HG02798 (cell line): Measurements from ENCODE around the gene DRAM2.

Source experiments
- ATAC-seq: cut with Tn5 transposase; IDR thresholded peaks from one replicate; pipeline ENCODE4 v1.9.1; 2021; ENCODE audit warnings: mild to moderate bottlenecking; ENCODE audit not compliant: unreplicated experiment, poor library complexity

Gene DRAM2

DNA sequence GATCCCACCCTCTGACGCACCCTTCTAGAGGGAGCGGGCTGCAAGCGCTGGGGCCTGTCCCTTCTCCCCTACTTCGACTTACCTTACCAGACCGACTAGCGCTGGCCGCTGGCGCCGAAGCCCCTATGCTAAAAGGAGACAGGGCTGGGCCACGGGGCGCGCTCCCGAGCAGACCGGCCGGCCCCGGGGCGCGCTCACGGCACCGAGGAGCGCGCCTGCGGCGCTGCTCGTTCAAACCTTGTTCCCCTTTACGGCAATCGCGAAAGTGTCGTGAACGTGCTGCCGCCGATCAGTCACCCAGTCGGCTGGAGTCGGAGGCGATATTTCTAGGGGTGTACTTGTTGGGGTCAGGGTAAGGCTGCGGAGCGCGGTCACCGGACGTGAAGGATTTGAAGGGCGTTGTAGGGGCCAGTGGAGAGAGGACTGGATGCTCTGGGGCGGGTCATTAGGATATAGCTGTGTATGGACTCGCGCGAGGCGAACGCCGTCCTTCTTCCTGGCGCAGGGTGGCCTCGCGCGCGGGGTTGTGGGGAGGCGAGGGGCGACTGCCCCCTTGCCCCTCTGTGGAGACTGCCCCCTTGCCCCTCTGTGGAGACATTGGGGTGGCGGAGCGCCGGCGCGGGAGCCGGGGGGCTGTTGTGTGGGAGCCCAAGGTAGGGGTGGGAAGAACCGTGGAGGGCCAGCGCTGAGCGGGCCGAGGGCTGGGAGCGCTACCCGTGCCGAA is at the start of gene DRAM2, which contains the start of gene CEPT1:
DRAM2 (minus strand) TSS at position 138 of the 724 bp plus-strand sequence. CDS start 8,539 bp downstream, outside the sequence.
CEPT1 (plus strand) TSS at position 268 of the 724 bp plus-strand sequence. CDS start 7,492 bp downstream, outside the sequence.
- peak; percentile 79 for ATAC-seq

DNA sequence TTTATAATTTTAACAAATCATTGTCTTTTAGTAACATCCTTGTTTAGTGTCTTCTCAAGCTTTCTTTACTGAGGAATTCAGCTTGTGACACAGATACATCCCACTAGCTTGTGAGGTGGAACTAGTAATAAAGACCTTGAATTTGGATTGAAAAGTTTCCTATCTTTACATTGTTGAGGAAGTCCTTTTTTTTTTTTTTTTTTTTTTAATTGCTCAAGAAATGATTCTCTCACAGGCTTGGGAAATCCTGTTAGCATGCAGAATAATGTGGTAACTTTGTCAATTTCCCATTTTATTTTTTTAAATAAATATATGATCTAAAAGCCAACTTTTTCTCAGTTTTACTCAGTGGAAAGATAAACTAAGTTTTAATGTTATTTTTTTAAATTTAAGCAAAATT is 44.8 kb upstream of the DRAM2 start:
- no peak for ATAC-seq

DNA sequence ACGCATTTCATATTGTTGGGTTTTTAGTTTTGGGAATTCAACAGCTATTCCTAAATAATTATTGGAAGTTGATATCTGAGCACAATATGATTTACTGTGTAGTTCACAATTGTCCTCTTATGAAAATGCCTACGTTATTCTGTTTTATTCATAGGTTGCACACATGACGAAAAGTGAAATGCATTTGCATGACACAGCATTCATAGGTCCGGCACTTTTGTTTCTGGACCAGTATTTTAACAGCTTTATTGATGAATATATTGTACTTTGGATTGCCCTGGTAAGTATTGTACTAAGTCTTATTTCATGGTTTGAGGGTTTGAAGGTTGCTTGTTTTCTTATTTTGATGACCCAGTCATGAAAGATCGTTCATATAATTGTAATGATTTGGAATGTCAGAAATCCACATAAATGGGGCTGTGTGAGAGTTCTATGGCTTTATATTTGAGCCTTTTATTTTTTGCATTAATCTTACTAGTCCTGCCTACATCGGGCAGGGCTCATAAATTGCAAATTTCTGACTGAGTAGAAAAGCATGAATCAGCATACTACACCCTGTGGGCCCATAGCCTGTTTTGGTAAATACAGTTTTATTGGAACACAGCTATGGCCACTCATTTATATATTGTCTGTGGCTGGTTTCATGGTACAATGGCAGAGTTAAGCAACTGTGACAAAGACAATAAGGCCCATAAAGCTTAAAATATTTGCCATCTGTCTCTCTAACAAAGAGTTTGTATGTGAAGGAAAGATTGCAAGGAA is 43.6 kb upstream of the DRAM2 start:
- ATAC-seq, result no peak

DNA sequence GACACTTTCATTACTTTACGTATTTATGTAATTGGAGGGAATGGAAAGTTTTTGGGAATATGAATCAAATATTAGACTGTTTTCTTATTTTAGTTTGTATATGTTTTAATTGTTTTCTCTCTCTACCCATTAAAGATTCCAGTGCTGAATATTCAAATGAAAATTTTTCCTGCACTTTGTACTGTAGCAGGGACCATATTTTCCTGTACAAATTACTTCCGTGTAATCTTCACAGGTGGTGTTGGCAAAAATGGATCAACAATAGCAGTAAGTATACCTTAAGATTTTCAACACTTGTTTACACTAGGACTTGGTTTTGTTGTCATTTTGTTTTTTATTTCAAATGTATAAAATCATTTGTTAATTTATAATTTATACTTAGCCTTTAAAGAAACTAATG is 42.2 kb upstream of the DRAM2 start:
- ATAC-seq, result no peak

DNA sequence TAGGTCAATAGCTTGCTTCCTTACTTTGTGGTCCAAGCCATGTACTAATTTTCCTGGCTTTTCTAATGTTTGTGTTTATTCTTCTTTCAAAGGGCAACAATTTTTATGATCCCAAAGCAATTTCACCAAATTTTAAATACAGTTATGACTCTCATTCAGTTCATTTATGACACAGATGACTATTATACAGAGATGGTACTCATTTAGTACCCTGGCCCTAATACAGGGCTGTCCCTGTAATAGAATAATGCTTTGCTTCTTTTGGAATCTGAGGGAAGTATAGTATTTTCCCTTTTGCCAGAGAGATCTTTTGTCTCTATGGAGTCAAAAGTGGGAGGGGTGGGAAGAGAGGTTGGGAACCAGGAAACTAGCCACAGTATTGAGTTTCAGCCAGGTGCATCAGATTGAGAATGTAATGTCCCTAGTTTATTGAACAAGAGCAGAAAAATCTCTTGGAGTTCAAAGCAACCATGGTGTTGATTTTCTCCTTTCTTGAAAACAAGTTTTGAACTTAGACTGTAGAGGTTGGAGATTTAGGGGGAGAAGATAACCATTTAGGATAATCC is 40.2 kb upstream of the DRAM2 start:
- ATAC-seq, result no peak

DNA sequence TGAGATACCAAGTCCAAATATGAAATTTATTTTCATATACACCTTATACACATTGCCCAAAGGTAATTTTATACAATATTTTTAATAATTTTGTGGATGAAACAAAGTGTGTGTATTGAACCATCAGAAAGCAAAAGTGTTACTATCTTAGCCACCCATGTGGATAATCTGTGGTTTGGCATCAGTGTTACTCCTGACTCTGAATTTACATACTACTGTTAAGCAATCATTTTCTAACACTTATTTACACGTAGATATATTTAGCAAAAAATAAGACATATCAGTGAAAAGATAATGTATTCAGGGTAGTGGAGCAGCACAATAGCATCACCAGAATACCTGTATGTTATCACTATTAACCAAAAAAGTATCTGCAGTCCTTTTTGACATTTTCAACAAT is 36.8 kb upstream of the DRAM2 start:
- no peak for ATAC-seq

DNA sequence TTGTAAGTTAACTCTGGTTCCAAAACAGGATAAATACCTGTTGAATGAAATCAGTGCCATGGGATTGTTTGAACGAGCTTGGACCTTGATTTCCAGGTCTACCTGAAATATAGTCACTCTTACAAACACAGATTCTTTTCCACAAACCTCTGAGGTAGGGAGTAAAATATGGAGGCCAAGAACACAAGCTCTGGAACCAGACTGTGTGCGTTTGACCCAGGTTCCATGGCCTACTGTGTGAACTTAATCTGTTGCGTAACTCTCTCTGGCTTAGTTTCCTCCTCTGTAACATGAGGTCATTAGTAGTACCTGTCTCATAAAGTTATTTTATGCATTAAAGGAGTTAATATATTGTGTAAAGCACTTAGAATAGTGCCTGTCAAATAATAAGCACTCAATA is 35.5 kb upstream of the DRAM2 start:
- ATAC-seq, result no peak

DNA sequence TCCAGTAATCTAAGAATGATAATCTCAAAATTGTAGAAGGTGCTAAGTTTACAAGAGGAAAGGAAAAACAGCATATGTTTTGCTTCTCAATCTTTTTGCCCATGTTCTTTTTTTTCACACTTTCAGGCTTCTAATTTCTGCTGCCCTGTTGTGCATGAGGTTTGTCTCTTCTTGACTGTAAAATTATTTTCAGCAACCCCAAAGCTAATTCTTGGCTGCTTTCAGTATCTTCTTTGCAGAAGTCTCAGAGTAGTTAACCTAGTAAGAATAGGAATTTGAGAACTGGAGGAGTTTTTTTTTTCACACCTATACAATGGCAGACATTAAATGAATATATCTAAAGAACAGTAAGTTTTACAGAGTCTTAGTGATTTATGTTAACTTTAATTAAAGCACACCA is 34.2 kb upstream of the DRAM2 start:
- peak; percentile 64 for ATAC-seq

DNA sequence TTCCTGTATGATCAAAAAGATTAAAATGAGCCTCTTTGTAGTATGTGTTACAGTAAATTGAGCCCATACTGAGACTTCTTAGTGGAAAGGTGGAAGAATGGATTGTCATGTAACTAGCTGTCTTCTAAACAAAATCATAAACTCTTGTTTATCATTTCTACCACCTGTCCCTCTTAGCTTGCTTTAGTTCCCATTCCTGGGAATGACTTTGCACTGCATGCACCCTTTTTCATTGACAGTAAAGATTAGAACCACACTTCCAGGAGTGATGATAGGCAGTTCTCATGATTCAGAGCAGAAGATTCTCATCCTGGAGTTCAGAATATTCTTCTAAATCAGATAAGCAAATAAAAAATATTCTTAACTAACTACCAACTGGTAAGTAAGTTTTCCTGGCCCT is 32.6 kb upstream of the DRAM2 start:
- ATAC-seq, result no peak

DNA sequence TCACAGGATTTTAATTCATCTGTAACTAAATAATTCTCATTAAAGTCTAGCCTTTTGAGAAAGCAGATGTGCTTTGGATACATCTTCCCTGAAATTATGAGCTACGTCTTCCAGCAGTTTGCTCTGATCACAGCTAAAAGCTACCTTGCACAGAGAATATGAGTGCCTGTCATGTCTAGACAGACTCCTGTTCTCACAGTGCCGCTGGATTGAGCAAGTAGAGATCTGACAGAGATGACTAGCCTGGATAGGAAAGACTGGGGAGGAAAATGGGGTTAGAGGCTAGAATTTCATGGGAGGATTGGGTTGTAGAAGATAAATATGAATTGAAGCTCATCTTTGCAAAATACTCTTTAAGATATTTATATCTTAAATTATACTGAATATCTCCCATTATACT is 24.3 kb upstream of the DRAM2 start:
- ATAC-seq, result no peak

DNA sequence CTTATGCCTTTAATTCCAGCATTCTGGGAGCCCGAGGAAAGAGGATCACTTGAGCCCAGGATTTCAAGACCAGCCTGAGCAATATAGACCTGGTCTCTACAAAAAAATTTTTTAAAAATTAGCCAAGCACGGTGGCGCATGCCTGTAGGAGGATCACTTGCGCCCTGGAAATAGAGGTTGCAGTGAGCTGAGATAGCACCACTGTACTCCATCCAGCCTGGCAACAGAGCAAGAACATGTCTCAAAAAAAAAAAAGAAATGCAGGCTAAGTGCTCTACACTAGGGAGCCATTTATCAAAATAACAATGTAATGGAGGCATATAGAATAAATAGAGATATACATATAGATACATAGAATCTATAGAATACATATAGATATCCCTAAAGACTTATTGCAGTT is 23.5 kb upstream of the DRAM2 start:
- ATAC-seq, result no peak

DNA sequence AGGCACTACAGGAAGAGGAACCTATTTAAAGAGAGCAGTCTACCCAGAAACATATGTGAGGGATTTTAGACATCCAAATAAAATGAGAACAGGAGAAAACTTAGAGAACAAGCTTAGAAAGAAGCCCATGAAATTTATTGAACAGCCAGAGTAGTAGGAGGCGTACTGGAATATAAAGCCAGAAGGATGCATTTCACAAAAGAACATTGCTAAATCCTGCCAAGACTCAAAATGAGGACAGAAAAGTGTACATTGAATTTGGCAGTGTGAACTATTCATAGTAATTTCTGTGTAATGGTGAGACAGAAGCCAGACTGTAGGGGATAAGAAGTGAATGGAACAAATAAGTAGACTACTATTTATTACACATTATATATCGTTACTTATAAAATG is 22.6 kb upstream of the DRAM2 start:
- ATAC-seq, result no peak

DNA sequence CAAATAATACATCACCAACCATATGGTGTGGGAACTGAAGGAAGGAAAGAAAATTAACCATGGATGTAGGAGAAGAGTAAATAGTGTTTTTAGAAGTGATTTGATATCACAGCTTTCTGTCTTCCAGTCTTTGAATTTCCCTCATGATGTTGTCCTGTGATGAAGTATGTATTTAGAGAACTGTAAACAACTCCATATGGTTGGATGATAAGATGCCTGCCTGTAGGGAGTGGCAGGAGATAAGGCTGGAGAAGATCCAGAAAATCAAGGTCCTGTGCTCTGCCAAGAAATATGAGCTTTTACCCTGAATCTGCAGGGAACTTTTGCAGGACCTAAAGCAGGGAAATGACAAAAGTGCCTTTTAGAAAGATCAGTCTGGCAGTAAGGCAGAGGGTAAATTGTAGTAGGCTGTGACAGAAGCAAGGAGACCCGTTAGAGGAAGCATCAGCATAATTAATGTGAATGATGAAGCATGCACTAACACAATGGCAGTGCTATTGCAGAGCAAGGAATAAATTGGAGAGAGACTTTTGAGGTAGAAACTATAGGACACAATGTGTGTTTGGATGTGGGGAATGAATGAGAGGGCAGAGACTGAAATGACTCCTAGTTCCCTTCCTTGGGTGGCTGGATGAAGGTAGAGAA is 22.1 kb upstream of the DRAM2 start:
- no peak for ATAC-seq

DNA sequence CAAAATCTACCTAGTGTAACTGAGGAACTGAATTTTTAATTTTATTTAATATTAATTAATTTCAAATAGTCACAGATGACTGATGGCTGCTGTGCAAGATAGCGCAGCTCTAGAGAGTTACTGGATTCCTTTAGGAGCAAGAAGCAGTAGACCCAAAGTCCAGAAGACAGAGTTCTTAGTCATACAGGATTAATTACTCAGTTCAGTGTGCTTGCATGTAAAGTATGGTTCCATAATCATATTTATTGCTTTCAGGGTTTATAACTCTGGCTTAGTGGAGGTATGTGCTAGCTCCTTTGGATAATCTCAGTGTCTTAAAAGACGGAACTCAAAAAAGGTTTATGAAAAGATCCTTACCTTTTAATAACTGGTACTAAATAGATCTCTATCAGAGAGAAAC is 17.5 kb upstream of the DRAM2 start:
- ATAC-seq, result no peak

DNA sequence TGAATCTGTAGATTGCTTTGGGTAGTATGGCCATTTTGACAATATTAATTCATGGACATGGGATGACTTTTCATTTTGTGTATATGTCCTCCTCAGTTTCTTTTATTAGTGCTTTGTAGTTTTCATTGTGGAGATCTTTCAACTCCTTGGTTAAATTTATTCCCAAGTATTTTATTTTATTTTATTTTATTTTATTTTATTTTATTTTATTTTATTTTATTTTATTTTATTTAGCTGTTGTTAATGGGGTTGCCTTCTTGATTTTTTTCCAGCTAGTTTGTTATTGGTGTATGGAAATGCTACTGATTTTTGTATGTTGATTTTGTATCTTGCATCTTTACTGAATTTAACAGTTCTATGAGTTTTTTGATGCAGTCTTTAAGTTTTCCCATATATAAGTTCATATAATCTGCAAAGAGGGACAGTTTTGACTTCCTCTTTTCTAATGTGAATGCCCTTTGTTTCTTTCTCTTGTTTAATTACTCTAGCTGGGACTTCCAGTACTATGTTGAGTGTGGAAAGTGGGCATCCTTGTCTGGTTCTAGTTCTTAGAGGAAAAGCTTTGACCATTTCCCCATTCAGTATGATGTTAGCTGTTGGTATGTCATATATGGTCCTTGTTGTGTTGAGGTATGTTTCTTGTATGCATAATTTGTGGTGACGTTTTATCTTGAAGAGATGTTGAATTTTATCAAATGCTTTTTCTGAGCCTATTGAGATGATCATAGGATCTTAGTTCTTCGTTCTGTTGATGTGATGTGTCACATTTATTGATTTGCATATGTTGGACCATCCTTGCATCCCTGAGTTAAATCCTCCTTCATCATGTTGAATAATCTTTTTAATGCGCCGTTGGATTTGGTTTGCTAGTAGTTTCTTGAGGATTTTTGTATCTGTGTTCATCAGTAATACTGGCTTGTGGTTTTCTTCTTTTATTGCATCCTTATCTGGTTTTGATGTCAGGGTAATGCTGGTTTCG is 14.4 kb upstream of the DRAM2 start:
- ATAC-seq, result no peak

DNA sequence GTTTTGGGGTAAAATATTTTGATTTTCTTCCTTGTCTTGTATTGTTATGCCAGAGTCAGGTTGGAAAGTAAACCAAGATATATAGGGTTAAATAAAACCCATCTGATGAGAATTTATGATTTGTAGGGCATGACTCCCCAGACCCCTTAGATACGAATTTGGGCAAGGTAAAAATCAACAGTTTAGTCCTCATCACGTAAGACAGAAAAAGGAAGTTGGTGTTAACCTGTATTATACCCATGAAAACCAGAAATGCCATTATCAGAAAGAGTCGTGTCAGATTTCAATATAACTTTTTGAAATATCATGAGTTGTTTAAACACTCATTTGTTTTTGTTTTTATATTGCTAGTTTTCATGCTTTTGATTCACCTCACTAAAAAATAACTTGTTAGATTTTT is 11.9 kb upstream of the DRAM2 start:
- ATAC-seq, result no peak

DNA sequence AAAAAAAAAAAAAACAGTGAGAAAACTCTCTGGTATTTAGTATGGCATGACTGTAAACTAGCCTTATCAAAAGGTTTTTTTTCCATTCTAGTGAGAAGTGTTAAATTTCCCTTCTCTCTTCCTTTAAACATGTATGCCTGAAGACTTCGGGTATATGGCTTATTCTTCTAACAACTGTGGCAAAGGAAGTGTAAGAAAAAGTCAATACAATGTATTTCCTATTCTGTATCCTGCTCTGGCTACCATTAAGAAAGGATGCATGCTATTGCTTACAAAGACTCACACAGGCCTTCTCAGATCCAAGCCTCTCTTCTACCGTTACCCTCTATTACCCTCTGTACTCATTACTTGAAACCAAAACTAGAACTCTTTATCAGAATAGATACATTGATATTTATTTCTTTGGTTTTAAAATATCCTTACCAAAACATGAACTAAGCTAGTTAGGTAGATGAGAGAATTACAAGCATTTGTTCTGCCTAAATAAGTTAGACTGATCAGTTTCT is 8.5 kb upstream of the DRAM2 start:
- peak; percentile 65 for ATAC-seq

DNA sequence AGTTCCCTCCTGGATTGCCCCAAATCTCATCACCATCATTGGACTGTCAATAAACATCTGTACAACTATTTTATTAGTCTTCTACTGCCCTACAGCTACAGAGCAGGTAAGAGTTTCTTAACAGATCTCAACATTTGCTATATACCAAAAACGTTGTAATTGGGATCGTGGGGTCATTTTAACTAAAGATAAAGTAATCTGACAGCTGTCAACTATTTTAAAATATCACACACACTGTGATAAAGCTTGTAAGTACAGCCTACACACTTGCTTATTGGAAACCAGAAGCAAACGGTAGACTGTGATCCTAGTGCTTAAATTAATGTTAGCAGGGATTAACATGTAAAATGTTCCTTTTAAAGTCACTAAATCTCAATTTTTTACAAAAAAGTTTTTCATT is 8.1 kb upstream of the DRAM2 start:
- ATAC-seq, result no peak

DNA sequence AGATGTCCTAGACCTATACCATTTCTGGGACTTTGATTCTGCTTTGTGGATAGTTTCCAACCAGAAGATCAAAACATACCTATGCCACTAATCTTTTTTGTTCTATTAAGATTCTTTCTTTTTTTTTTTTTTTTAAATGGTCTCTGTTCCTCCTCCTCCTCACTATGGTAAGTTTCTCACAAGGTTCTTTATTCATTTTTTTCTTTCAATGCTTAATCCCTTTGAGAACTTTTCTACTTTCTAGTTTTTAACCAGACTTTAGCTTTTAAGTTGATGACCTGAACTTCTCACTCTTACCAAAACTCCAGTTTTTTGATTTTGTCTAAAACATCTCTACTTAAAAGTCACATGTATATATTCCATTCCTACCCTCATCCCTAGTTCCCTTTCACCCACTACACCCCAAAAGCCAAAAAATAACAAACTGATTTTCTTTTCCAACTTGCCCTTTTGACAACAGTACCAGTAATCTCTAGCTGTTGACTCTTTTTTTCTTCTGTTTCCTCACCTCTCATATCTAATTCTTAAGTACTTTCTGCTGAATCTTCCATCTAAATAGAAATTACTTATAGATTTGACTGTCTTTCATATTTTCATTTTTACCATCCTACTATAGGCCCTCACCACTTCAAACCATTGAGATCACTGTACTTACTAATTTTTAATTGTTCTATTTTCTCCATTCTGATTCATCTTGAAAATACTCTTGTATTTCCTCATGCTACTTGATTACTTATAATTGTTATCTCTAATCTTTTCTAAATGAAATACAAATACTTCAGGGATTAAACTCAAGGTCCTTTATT is 6.3 kb upstream of the DRAM2 start:
- ATAC-seq, result no peak
